Activated CD8-positive, alpha-beta memory T cell treated with anti-CD3 and anti-CD28 coated beads, Interleukin-2, amount 50 U/mL, for 24 hours (primary cell): ENCODE measurements around the gene C1QL2.

Source experiments
- DNase-seq: peaks from one replicate; pipeline ENCODE4 v3.0.0-alpha.2; 2020; ENCODE audit errors: extremely low read depth

The C1QL2 gene

GRCh38 chr2:119158563-119159347, at the start of gene C1QL2:
TSS of gene C1QL2 (minus strand) at chr2:119158751. CDS start at chr2:119158269, 482 bp downstream.
- DNase-seq, result no peak

- DNase-seq, result no peak
Measured at GRCh38 chr2:119207447-119207846, 48.9 kb upstream of the C1QL2 start.

- no peak for DNase-seq
Measured at GRCh38 chr2:119206201-119206600, 47.6 kb upstream of the C1QL2 start.

GRCh38 chr2:119205001-119205706, 46.6 kb upstream of the C1QL2 start:
- no peak for DNase-seq

- DNase-seq, result no peak
Measured at GRCh38 chr2:119204525-119204924, 46.0 kb upstream of the C1QL2 start.

GRCh38 chr2:119202610-119203310, 44.2 kb upstream of the C1QL2 start:
- DNase-seq, result no peak

- DNase-seq, result no peak
Measured at GRCh38 chr2:119201815-119202214, 43.3 kb upstream of the C1QL2 start.

- DNase-seq, result no peak
Measured at GRCh38 chr2:119198240-119198840, 39.8 kb upstream of the C1QL2 start.

- DNase-seq, result no peak
Measured at GRCh38 chr2:119197529-119198239, 39.1 kb upstream of the C1QL2 start.

- no peak for DNase-seq
Measured at GRCh38 chr2:119197126-119197405, 38.5 kb upstream of the C1QL2 start.

- DNase-seq, result no peak
Measured at GRCh38 chr2:119196301-119197125, 38.0 kb upstream of the C1QL2 start.

- DNase-seq, result no peak
Measured at GRCh38 chr2:119195887-119196286, 37.3 kb upstream of the C1QL2 start.

- DNase-seq, result no peak
Measured at GRCh38 chr2:119195001-119195400, 36.5 kb upstream of the C1QL2 start.

GRCh38 chr2:119192893-119193292, 34.3 kb upstream of the C1QL2 start:
- no peak for DNase-seq

- DNase-seq, result no peak
Measured at GRCh38 chr2:119190321-119191111, 32.0 kb upstream of the C1QL2 start.

GRCh38 chr2:119184512-119184911, 26.0 kb upstream of the C1QL2 start:
- no peak for DNase-seq

- DNase-seq, result no peak
Measured at GRCh38 chr2:119181791-119182445, 23.4 kb upstream of the C1QL2 start.

GRCh38 chr2:119181391-119181790, 22.8 kb upstream of the C1QL2 start:
- no peak for DNase-seq

- no peak for DNase-seq
Measured at GRCh38 chr2:119180892-119181291, 22.3 kb upstream of the C1QL2 start.

GRCh38 chr2:119179991-119180390, 21.4 kb upstream of the C1QL2 start:
- no peak for DNase-seq
